H1 (cell line): ENCODE measurements around the gene C2orf92. TPM values are rescaled to one million over a fixed set of nuclear protein-coding genes. Genes with fewer than 3 reads are reported as not detected.

Experiments
- JUN ChIP-seq: IDR thresholded peaks from 2 replicates; pipeline ENCODE4 v1.6.1; 2011; ENCODE audit warnings: low read depth, mild to moderate bottlenecking, improper control_type of control experiment, low read length
- JUND ChIP-seq: IDR thresholded peaks from 2 replicates; pipeline ENCODE4 v1.6.1; 2011; ENCODE audit warnings: mild to moderate bottlenecking, improper control_type of control experiment, low read length
- SIN3A ChIP-seq, 2 experiments: IDR thresholded peaks in 1 of 2; conservative IDR thresholded peaks in 1 of 2; 2 replicates each; pipeline ENCODE4 v1.6.1; 2011 to 2012; ENCODE audit warnings: low read length in 2 of 2, improper control_type of control experiment in 1 of 2, low read depth in 1 of 2, mild to moderate bottlenecking in 1 of 2
- YY1 ChIP-seq: IDR thresholded peaks from 2 replicates; pipeline ENCODE4 v1.6.1; 2011; ENCODE audit warnings: low read depth, mild to moderate bottlenecking, low read length
- polyA plus RNA-seq, 7 experiments: library from polyadenylated mRNA; depleted of rRNA in 3 of 7; stranded (reverse) in 5 of 7; unstranded in 2 of 7; fragments of >200 nt in 5 of 7; fragments of 200-250 nt in 2 of 7; gene quantifications; 1 replicate in 5 of 7; 2 replicates in 1 of 7; 4 replicates in 1 of 7; pipeline versions ENCODE4 v1.2.1 to v1.2.3, GENCODE V29; 2011 to 2013; ENCODE audit warnings: missing spikeins in 2 of 7, mixed read lengths in 2 of 7
- total RNA-seq: library from RNA; stranded (reverse); fragmentation: NEBNext Ultra II Directional; extraction: Animal tissue kit (Norgen Biotek cat#: 25700); gene quantifications from 2 replicates; pipeline ENCODE4 v1.2.1, GENCODE V29; 2021
- TF ChIP-seq, protein P1 (sequence below): fragments of 300-600 bp; sonication (generic); IDR thresholded peaks from 2 replicates; pipeline ENCODE4 v1.7.1; 2012; ENCODE audit warnings: low read length, moderate library complexity, mild to moderate bottlenecking, inconsistent platforms; ENCODE audit not compliant: insufficient replicate concordance

The C2orf92 gene
- total and polyA plus RNA-seq, 2 of the 8 experiments (the other 6 are each of a cell fraction or from before 2014, with no cell fraction given), result 2.3 to 3.7 TPM

DNA sequence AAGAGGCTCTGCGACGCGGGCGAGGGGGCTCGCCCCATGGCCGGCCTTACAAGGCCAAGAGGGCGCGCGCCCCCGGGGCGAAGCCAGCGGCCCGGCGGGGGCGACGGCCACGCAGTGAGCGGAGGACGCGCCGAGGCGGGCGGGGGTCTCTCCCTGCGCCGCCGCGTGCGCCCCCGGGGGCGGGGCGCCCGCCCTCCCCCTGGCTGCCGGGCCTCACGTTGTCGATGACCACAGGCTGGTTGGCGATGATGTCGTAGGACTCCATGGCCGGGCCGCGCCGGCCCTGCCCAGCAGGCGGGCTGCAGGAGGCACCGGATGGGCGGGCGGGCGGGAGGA lies 5.9 kb upstream of the C2orf92 start (continued):
- TF ChIP-seq, protein P1, sequence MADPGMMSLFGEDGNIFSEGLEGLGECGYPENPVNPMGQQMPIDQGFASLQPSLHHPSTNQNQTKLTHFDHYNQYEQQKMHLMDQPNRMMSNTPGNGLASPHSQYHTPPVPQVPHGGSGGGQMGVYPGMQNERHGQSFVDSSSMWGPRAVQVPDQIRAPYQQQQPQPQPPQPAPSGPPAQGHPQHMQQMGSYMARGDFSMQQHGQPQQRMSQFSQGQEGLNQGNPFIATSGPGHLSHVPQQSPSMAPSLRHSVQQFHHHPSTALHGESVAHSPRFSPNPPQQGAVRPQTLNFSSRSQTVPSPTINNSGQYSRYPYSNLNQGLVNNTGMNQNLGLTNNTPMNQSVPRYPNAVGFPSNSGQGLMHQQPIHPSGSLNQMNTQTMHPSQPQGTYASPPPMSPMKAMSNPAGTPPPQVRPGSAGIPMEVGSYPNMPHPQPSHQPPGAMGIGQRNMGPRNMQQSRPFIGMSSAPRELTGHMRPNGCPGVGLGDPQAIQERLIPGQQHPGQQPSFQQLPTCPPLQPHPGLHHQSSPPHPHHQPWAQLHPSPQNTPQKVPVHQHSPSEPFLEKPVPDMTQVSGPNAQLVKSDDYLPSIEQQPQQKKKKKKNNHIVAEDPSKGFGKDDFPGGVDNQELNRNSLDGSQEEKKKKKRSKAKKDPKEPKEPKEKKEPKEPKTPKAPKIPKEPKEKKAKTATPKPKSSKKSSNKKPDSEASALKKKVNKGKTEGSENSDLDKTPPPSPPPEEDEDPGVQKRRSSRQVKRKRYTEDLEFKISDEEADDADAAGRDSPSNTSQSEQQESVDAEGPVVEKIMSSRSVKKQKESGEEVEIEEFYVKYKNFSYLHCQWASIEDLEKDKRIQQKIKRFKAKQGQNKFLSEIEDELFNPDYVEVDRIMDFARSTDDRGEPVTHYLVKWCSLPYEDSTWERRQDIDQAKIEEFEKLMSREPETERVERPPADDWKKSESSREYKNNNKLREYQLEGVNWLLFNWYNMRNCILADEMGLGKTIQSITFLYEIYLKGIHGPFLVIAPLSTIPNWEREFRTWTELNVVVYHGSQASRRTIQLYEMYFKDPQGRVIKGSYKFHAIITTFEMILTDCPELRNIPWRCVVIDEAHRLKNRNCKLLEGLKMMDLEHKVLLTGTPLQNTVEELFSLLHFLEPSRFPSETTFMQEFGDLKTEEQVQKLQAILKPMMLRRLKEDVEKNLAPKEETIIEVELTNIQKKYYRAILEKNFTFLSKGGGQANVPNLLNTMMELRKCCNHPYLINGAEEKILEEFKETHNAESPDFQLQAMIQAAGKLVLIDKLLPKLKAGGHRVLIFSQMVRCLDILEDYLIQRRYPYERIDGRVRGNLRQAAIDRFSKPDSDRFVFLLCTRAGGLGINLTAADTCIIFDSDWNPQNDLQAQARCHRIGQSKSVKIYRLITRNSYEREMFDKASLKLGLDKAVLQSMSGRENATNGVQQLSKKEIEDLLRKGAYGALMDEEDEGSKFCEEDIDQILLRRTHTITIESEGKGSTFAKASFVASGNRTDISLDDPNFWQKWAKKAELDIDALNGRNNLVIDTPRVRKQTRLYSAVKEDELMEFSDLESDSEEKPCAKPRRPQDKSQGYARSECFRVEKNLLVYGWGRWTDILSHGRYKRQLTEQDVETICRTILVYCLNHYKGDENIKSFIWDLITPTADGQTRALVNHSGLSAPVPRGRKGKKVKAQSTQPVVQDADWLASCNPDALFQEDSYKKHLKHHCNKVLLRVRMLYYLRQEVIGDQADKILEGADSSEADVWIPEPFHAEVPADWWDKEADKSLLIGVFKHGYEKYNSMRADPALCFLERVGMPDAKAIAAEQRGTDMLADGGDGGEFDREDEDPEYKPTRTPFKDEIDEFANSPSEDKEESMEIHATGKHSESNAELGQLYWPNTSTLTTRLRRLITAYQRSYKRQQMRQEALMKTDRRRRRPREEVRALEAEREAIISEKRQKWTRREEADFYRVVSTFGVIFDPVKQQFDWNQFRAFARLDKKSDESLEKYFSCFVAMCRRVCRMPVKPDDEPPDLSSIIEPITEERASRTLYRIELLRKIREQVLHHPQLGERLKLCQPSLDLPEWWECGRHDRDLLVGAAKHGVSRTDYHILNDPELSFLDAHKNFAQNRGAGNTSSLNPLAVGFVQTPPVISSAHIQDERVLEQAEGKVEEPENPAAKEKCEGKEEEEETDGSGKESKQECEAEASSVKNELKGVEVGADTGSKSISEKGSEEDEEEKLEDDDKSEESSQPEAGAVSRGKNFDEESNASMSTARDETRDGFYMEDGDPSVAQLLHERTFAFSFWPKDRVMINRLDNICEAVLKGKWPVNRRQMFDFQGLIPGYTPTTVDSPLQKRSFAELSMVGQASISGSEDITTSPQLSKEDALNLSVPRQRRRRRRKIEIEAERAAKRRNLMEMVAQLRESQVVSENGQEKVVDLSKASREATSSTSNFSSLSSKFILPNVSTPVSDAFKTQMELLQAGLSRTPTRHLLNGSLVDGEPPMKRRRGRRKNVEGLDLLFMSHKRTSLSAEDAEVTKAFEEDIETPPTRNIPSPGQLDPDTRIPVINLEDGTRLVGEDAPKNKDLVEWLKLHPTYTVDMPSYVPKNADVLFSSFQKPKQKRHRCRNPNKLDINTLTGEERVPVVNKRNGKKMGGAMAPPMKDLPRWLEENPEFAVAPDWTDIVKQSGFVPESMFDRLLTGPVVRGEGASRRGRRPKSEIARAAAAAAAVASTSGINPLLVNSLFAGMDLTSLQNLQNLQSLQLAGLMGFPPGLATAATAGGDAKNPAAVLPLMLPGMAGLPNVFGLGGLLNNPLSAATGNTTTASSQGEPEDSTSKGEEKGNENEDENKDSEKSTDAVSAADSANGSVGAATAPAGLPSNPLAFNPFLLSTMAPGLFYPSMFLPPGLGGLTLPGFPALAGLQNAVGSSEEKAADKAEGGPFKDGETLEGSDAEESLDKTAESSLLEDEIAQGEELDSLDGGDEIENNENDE, result no peak
- no peak for TF ChIP-seq JUN
- TF ChIP-seq JUND, result no peak
- TF ChIP-seq YY1, result no peak
- no peak for TF ChIP-seq SIN3A (conservative IDR thresholded peaks at IDR 0.05 in 1 of 2, IDR thresholded peaks at IDR 0.05 in 1 of 2; ENCODE audit: low read depth in 1 of 2, low read length in 2 of 2)
